ENCODE results near the gene PTPRK. TPM values are rescaled to one million over a fixed set of nuclear protein-coding genes. Genes with fewer than 3 reads are reported as not detected.

PTPRK gene
- total RNA-seq, 2 donors from 2014 or later = 94.1 to 117 TPM

DNA sequence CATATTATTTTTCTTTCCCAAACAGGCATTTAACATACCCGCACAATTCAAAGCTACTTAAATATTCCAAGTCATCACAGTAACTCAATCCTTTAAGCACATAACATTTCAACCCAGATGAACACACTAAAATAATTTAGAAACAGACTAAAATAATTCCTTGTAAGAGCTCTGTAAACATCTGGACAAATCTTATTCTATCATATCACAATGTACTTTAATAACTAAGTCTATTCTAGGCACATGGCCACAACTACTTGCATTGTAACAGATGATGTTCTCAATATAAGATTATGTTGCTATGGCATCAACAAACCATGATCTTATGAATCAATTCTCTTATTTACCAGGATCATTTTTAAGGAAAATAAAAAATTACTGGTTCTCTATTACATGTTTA, 496.4 kb downstream of the PTPRK start:
- no peak overlapping the region for H3K4me3 ChIP-seq
- no peak for DNase-seq
- H3K9me3 ChIP-seq = no peaks in the 10 kb centered on the region
- H3K27ac ChIP-seq = no peak overlapping the region
- no peak overlapping the region for H3K9ac ChIP-seq (ENCODE audit: low read depth in 2 of 2, low read length in 2 of 2)
- no peaks in the 10 kb centered on the region for H3K27me3 ChIP-seq
- no peaks in the 10 kb centered on the region for H3K36me3 ChIP-seq
- H3K4me1 ChIP-seq = no peaks in the 10 kb centered on the region
- TF ChIP-seq, protein P1, sequence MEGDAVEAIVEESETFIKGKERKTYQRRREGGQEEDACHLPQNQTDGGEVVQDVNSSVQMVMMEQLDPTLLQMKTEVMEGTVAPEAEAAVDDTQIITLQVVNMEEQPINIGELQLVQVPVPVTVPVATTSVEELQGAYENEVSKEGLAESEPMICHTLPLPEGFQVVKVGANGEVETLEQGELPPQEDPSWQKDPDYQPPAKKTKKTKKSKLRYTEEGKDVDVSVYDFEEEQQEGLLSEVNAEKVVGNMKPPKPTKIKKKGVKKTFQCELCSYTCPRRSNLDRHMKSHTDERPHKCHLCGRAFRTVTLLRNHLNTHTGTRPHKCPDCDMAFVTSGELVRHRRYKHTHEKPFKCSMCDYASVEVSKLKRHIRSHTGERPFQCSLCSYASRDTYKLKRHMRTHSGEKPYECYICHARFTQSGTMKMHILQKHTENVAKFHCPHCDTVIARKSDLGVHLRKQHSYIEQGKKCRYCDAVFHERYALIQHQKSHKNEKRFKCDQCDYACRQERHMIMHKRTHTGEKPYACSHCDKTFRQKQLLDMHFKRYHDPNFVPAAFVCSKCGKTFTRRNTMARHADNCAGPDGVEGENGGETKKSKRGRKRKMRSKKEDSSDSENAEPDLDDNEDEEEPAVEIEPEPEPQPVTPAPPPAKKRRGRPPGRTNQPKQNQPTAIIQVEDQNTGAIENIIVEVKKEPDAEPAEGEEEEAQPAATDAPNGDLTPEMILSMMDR (IDR thresholded peaks at IDR 0.05) = no peak
- intact Hi-C loops (cut with DNase I) = no loop called here

DNA sequence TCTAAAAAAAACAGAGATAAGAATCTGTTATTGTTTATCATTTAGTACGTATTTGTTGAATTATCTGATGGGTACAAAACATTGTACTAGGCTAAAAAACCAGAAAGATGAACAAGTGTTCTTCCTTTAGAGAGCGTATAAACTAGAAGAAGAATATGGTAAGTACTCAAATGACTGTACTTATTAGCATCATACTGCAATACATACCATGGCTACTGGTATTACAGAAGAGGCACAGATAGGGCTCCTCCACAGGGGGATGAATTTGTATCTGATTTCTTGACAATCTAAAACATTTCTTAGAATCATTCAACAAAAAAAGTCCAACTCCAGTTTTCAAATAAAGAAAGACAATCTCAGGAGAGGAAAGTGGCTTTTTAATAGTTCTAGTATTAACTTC, 501.6 kb downstream of the PTPRK start:
- Histone ChIP-seq H3K9me3 (no peaks in the 10 kb centered on the region), H3K27ac (no peak overlapping the region), H3K4me1 (no peaks in the 10 kb centered on the region), H3K4me3 (no peak overlapping the region), H3K9ac (ENCODE audit: low read depth in 2 of 2, low read length in 2 of 2) (no peak overlapping the region), H3K36me3 (no peaks in the 10 kb centered on the region), H3K27me3 (no peaks in the 10 kb centered on the region)
- intact Hi-C loops (cut with DNase I) = no loop called here
- TF ChIP-seq, protein P1 (IDR thresholded peaks at IDR 0.05) = no peak
- DNase-seq = no peak

DNA sequence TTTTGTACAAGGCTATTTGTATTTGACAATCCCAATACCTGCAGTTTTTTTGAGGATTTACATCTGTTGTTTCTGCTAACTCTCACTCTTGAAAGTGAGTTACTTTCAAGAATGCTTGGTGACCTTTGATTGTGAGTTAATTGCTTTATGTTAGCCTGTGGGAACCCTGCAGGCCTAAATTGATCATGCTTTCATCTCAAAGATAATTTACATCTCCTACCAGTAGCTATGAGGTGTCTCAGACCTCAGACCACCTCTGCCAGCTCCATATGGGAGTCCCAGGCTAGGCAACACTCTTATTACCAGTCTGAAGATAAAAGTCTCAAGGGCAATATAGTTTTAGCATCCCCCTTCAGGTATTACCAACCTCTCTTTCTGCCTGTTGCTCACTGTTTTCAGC, 503.1 kb downstream of the PTPRK start:
- TF ChIP-seq, protein P1 (IDR thresholded peaks at IDR 0.05) = no peak
- no peak for DNase-seq

DNA sequence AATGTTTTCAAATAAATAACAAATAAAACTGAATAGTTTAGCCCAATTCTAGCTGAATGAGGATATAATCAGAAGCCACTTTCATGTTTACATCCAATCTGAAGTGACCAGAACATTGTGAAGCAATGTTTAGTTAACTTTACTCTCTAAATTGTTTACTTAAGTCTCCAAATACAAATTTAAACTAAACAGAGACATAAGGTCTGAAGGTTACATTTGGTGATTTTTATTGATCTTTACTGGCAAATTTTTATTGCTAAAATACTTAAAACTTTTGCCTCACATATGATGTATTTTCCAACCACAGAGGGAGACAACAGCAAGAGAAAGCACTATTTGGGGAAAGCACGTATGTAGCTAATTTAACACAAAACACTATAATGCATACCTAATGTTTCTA, 512.7 kb downstream of the PTPRK start:
- no peak for DNase-seq
- TF ChIP-seq, protein P1 (IDR thresholded peaks at IDR 0.05) = no peak
- no peaks in the 10 kb centered on the region for H3K9me3 ChIP-seq
- intact Hi-C loops (cut with DNase I) = no loop called here
- no peaks in the 10 kb centered on the region for H3K4me1 ChIP-seq
- no peak overlapping the region for H3K9ac ChIP-seq (ENCODE audit: low read depth in 2 of 2, low read length in 2 of 2)
- no peak overlapping the region for H3K4me3 ChIP-seq
- no peak overlapping the region for H3K27ac ChIP-seq
- H3K27me3 ChIP-seq = no peaks in the 10 kb centered on the region
- no peaks in the 10 kb centered on the region for H3K36me3 ChIP-seq

More for the DNA sequence above, 503.1 kb downstream of the PTPRK start:
- H3K4me3 ChIP-seq = no peak overlapping the region
- H3K9ac ChIP-seq (ENCODE audit: low read depth in 2 of 2, low read length in 2 of 2) = no peak overlapping the region
- no peaks in the 10 kb centered on the region for H3K4me1 ChIP-seq
- no peaks in the 10 kb centered on the region for H3K36me3 ChIP-seq
- no peaks in the 10 kb centered on the region for H3K9me3 ChIP-seq
- intact Hi-C loops (cut with DNase I) = no loop called here
- no peaks in the 10 kb centered on the region for H3K27me3 ChIP-seq
- no peak overlapping the region for H3K27ac ChIP-seq

DNA sequence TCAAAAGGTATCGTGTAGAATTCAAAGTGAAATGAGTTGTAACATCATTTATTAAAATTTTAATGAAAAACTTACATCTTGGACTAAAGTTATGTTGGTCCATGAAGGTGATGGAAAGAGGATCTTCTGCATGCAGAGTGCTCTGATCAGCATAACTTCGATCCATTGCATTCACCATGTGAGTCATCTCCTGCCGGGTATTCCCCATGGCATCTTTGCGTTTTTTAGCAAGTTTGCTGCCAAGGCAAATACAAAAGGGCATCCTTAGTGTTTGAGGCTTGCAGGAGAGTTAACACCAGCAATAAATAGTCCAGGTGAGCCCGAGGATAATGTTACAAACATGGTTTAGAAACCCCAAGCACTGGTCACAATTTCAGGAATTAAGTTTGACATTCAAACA, 515.4 kb downstream of the PTPRK start:
- Histone ChIP-seq H3K36me3 (no peaks in the 10 kb centered on the region), H3K9ac (ENCODE audit: low read depth in 2 of 2, low read length in 2 of 2) (no peak overlapping the region), H3K4me3 (no peak overlapping the region), H3K27ac (no peak overlapping the region), H3K4me1 (no peaks in the 10 kb centered on the region), H3K9me3 (no peaks in the 10 kb centered on the region), H3K27me3 (no peaks in the 10 kb centered on the region)
- TF ChIP-seq, protein P1 (IDR thresholded peaks at IDR 0.05) = no peak
- no peak for DNase-seq
- intact Hi-C loops (cut with DNase I) = no loop called here

DNA sequence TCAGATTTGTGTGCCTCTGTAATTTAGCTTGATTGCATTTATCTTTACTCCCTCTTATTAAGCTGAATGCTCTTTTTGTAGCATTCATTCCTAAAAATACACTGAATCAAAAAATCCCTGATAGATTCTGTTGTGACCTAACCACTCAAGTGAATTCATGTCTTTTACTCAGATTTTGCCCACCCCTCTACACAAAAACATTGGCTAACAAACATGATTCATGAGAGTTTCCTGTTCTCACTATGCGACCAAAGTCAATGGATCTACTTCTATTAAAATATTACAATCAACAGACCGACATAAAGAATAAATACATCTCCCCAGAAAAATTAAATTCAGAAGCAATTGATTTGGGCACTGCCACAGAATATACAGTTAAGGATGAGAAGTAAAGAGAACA, 520.0 kb downstream of the PTPRK start:
- H3K9me3 ChIP-seq = no peaks in the 10 kb centered on the region
- DNase-seq = no peak
- H3K27ac ChIP-seq = no peak overlapping the region
- no peaks in the 10 kb centered on the region for H3K4me1 ChIP-seq
- H3K36me3 ChIP-seq = no peaks in the 10 kb centered on the region
- intact Hi-C loops (cut with DNase I) = no loop called here
- H3K4me3 ChIP-seq = no peak overlapping the region
- TF ChIP-seq, protein P1 (IDR thresholded peaks at IDR 0.05) = no peak
- no peaks in the 10 kb centered on the region for H3K27me3 ChIP-seq
- H3K9ac ChIP-seq (ENCODE audit: low read depth in 2 of 2, low read length in 2 of 2) = no peak overlapping the region

Measured in colonic mucosa (tissue), 4 donors.